Fibroblast of villous mesenchyme (primary cell): ENCODE data around the gene FAM83G. TPM values are rescaled to one million over a fixed set of nuclear protein-coding genes. Genes with fewer than 3 reads are reported as not detected.
A peak's percentile ranks its signal among the peaks of the same experiment; 100 is the strongest.
"Not testable (repeated sequence)": the region's sequence is repeated elsewhere in the genome, so short reads cannot be mapped to it uniquely, and the experiment has no call there.

Source experiments
- DNase-seq: peaks from one replicate; pipeline ENCODE4 v3.0.0-alpha.2; 2010; ENCODE audit warnings: low read depth
- H3K4me3 ChIP-seq: 2 replicates; pipeline ENCODE4 v1.5.1; 2011; ENCODE audit warnings: low read depth, mild to moderate bottlenecking, low read length
- CTCF ChIP-seq: IDR thresholded peaks from 2 replicates; pipeline ENCODE4 v1.5.1; 2012; ENCODE audit warnings: low read depth, mild to moderate bottlenecking, low read length; ENCODE audit not compliant: insufficient read depth
- total RNA-seq: library from RNA; depleted of rRNA; stranded (reverse); fragments of >200 nt; gene quantifications from 2 replicates; pipeline ENCODE4 v1.2.3, GENCODE V29; 2012

FAM83G gene
- 12.1 and 14.5 TPM in 2 replicates for total RNA-seq

- peak; percentile 68 for DNase-seq
- no peak for TF ChIP-seq CTCF
- peak within 1 kb of the TSS; percentile 68 for H3K4me3 ChIP-seq
Measured at GRCh38 chr17:19004421-19005136, at the start of gene FAM83G. Gene FAM83G (minus strand): TSS chr17:19004764. CDS start chr17:19004041, 723 bp downstream.

GRCh38 chr17:19048826-19049225 lies 44.3 kb upstream of the FAM83G start:
- DNase-seq, H3K4me3 ChIP-seq: not testable (repeated sequence)

GRCh38 chr17:19047510-19047909 lies 42.9 kb upstream of the FAM83G start:
- not testable (repeated sequence) for DNase-seq

GRCh38 chr17:19046782-19047375 lies 42.3 kb upstream of the FAM83G start, which contains the start of gene GRAP:
Gene GRAP (minus strand): TSS chr17:19046957. CDS start chr17:19046926, 31 bp downstream.
- DNase-seq, H3K4me3 ChIP-seq: not testable (repeated sequence)

More at GRCh38 chr17:19047510-19047909, 42.9 kb upstream of the FAM83G start:
- H3K4me3 ChIP-seq: not testable (repeated sequence)

- not testable (repeated sequence) for H3K4me3 ChIP-seq
Measured at GRCh38 chr17:19044643-19045042, 40.1 kb upstream of the FAM83G start.

GRCh38 chr17:19043032-19043431 lies 38.5 kb upstream of the FAM83G start:
- DNase-seq, H3K4me3 ChIP-seq: not testable (repeated sequence)

More at GRCh38 chr17:19044643-19045042, 40.1 kb upstream of the FAM83G start:
- not testable (repeated sequence) for DNase-seq

- DNase-seq, H3K4me3 ChIP-seq: not testable (repeated sequence)
Measured at GRCh38 chr17:19042369-19042768, 37.8 kb upstream of the FAM83G start.

GRCh38 chr17:19041871-19042270 lies 37.3 kb upstream of the FAM83G start:
- H3K4me3 ChIP-seq, DNase-seq: not testable (repeated sequence)

GRCh38 chr17:19040350-19040749 lies 35.8 kb upstream of the FAM83G start:
- H3K4me3 ChIP-seq, DNase-seq: not testable (repeated sequence)

GRCh38 chr17:19038730-19039129 lies 34.2 kb upstream of the FAM83G start:
- not testable (repeated sequence) for DNase-seq

GRCh38 chr17:19038007-19038406 lies 33.4 kb upstream of the FAM83G start:
- DNase-seq, H3K4me3 ChIP-seq: not testable (repeated sequence)

More at GRCh38 chr17:19038730-19039129, 34.2 kb upstream of the FAM83G start:
- H3K4me3 ChIP-seq: not testable (repeated sequence)

- not testable (repeated sequence) for DNase-seq, H3K4me3 ChIP-seq
Measured at GRCh38 chr17:19037547-19037946, 33.0 kb upstream of the FAM83G start.

- not testable (repeated sequence) for DNase-seq, H3K4me3 ChIP-seq
Measured at GRCh38 chr17:19036186-19036585, 31.6 kb upstream of the FAM83G start.

- not testable (repeated sequence) for DNase-seq, H3K4me3 ChIP-seq
Measured at GRCh38 chr17:19032377-19032988, 27.9 kb upstream of the FAM83G start.
